Nephron progenitor cell (in vitro differentiated cells): ENCODE measurements around the gene ATP5F1C.
"Not testable (repeated sequence)": the region's sequence is repeated elsewhere in the genome, so short reads cannot be mapped to it uniquely, and the experiment has no call there.

Experiments
- DNase-seq: peaks from one replicate; pipeline ENCODE4 v3.0.0; 2021
- H3K27ac Mint-ChIP-seq: 2 replicates; pipeline ENCODE4 v1.8.0; 2021; ENCODE audit warnings: mild to moderate bottlenecking, moderate library complexity, mixed read lengths
- H3K27me3 Mint-ChIP-seq: 2 replicates; pipeline ENCODE4 v1.8.0; 2021; ENCODE audit warnings: mild to moderate bottlenecking, low read depth, mixed read lengths; ENCODE audit not compliant: poor library complexity
- H3K36me3 Mint-ChIP-seq: 2 replicates; pipeline ENCODE4 v1.8.0; 2021; ENCODE audit warnings: low read depth, mixed read lengths
- H3K4me1 Mint-ChIP-seq: 2 replicates; pipeline ENCODE4 v1.8.0; 2021; ENCODE audit warnings: mixed read lengths
- H3K4me3 Mint-ChIP-seq: 2 replicates; pipeline ENCODE4 v1.8.0; 2021; ENCODE audit warnings: mild to moderate bottlenecking, moderate library complexity, mixed read lengths
- H3K9me3 Mint-ChIP-seq: 2 replicates; pipeline ENCODE4 v1.8.0; 2021; ENCODE audit warnings: mild to moderate bottlenecking, moderate library complexity, mixed read lengths
- TF ChIP-seq, protein P1 (sequence below): fragments of 200-600 bp; sonication (generic); IDR thresholded peaks from 2 replicates; pipeline ENCODE4 v1.5.0; 2021; ENCODE audit warnings: antibody characterized with exemption

Gene ATP5F1C

DNA sequence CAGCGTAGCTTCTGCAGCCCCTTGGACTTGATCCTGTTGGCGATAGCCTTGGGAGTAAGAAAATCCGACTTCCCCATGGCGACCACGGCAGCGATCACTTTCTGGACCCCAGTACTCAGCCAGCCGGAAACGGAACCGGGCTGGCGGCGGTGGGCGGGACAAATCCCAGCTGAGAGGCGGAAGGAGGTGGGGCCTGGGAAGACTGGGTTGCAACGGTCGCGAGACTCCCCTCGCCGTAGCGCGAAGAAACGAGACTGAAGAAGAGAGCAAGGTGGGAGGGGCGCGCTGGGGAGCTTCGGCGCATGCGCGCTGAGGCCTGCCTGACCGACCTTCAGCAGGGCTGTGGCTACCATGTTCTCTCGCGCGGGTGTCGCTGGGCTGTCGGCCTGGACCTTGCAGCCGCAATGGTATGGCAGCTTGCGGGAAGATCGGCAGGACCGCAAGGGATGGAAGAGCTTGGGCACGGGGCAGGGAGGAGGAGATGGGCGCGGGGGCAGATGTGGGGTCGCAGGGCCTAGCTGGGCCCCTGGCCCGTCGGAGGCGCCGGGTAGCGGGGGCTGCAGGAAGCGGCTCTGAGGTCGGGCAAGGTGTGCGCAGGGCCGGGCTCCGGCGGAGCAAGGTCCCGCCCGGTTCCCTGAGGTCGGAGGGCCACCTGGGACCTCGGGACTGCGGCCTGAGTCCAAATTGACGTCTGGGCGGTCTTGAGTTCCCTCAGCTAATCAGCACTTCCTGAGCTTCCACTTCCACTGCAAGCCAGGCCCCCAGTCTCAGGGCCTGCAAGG is at the start of gene ATP5F1C, which contains the start of gene KIN:
ATP5F1C (plus strand) TSS at position 321 of the 782 bp plus-strand sequence; CDS start at position 352, 31 bp downstream.
KIN (minus strand) TSS at position 137 of the 782 bp plus-strand sequence; CDS start at position 77, 60 bp downstream.
- peak; percentile 97 for DNase-seq
- H3K27ac Mint-ChIP-seq: peak within 1 kb of the TSS; percentile 84
- H3K36me3 Mint-ChIP-seq: peaks cover 46% of the 10 kb centered on the region
- TF ChIP-seq, protein P1, sequence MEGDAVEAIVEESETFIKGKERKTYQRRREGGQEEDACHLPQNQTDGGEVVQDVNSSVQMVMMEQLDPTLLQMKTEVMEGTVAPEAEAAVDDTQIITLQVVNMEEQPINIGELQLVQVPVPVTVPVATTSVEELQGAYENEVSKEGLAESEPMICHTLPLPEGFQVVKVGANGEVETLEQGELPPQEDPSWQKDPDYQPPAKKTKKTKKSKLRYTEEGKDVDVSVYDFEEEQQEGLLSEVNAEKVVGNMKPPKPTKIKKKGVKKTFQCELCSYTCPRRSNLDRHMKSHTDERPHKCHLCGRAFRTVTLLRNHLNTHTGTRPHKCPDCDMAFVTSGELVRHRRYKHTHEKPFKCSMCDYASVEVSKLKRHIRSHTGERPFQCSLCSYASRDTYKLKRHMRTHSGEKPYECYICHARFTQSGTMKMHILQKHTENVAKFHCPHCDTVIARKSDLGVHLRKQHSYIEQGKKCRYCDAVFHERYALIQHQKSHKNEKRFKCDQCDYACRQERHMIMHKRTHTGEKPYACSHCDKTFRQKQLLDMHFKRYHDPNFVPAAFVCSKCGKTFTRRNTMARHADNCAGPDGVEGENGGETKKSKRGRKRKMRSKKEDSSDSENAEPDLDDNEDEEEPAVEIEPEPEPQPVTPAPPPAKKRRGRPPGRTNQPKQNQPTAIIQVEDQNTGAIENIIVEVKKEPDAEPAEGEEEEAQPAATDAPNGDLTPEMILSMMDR: no peak
- no peak within 1 kb of the TSS for H3K4me3 Mint-ChIP-seq
- H3K4me1 Mint-ChIP-seq: peaks cover 25% of the 10 kb centered on the region
- no peaks in the 10 kb centered on the region for H3K9me3 Mint-ChIP-seq
- no peaks in the 10 kb centered on the region for H3K27me3 Mint-ChIP-seq

DNA sequence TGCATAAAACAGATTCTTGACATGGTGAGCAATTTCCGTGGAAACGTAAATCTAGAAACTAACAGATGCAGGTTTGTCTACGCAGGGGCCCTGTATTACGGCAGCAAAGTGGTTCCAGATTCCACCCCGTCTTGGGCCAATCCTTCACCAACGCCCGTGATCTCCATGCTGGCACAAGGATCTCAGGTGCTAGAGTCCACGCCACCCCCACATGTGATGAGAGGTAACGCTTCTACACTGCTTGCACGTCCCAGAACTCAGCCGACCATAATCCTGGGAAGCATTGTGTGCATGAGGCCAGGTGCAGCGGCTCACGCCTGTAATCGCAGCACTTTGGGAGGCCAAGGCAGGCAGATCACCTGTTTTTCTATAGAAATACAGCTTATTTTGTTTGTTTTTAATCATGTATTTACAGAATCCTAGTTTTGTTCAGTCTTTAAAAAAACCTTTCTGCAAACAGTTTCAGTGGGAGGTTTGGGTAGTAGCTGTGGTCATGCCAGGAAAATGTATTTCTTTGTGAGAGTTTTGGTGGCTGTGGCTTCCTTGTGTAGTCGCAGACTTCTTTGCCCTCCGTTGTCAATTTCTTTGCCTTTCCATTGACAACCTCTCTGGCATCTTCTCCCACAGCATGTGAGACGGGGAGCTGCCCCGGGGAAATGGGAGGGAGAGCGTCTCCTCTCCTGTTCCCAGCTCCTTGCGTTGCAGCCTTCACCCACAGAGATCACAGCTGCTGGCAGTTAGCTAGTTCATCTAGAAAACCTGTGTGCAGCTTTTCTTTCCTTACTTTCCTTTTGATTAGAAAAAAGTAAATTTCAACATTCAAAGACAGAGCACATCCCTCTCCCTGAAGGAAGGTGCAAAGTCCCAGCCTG is 49.2 kb upstream of the ATP5F1C start:
- H3K27me3 Mint-ChIP-seq: peaks cover 18% of the 10 kb centered on the region
- H3K9me3 Mint-ChIP-seq: no peaks in the 10 kb centered on the region
- TF ChIP-seq, protein P1: no peak
- H3K27ac Mint-ChIP-seq: no peak overlapping the region
- peaks cover 28% of the 10 kb centered on the region for H3K4me1 Mint-ChIP-seq
- no peak for DNase-seq
- H3K36me3 Mint-ChIP-seq: no peaks in the 10 kb centered on the region
- H3K4me3 Mint-ChIP-seq: no peak overlapping the region

DNA sequence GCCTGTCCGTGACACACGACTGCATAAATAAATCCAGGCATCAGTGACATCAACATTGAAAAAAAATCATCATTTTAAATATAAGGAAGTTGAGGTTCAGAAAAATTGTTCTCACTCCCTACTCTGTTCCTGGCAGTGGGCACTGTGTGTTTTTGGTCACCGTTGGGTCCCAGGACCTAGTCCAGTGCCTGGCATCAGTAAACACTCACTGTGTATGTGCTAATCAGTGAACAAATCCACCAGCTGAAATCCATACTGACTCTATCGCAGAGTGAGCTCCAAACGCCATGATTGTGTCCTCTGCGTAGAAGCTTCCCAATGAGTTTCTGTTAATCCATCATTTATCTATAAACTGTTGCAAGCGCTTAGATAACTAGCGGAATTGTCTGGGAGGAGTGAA is 43.7 kb upstream of the ATP5F1C start:
- Mint-ChIP-seq H3K27me3 (peaks cover 13% of the 10 kb centered on the region), H3K36me3 (peaks cover under 1% of the 10 kb centered on the region), H3K9me3 (no peaks in the 10 kb centered on the region), H3K4me3 (no peak overlapping the region), H3K4me1 (peaks cover 13% of the 10 kb centered on the region), H3K27ac (no peak overlapping the region)
- TF ChIP-seq, protein P1: no peak
- DNase-seq: no peak

DNA sequence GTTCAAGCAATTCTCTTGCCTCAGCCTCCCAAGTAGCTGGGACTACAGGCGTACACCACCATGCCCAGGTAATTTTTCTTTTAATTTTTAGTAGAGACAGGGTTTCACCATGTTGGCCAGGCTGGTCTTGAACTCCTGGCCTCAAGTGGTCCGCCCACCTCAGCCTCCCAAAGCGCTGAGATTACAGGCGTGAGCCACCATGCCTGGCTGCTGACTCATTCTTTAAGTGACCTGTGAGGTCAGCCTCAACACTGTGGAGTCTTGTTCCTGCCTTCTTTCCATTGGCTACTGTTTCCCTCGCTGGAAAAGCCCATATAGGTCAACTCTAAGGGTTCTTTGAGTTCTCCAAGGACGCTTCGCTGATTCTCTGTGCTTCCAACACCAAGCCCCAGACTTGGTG is 39.3 kb upstream of the ATP5F1C start:
- peaks cover 29% of the 10 kb centered on the region for H3K36me3 Mint-ChIP-seq
- H3K4me3 Mint-ChIP-seq, DNase-seq: not testable (repeated sequence)

DNA sequence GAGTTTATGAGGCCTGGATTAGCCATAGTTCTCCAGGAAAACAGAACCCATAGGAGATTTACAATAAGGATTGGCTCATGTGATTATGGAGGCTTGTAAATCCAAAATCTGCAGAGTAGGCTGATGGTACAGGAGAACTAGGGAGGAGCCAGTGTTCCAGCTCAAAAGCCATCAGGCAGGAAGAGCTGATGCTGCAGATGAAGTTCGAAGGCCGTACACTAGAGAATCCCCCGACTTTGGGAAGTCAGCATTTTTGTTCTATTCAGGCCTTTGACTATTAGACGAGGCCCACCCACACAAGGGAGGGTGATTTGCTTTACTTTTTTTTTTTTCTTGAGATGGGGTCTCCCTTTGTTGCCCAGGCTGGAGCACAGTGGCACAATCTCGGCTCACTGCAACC is 37.8 kb upstream of the ATP5F1C start:
- Mint-ChIP-seq H3K27ac (no peak overlapping the region), H3K36me3 (peaks cover 45% of the 10 kb centered on the region), H3K4me1 (no peaks in the 10 kb centered on the region), H3K9me3 (peaks cover 2% of the 10 kb centered on the region), H3K4me3 (no peak overlapping the region), H3K27me3 (no peaks in the 10 kb centered on the region)
- no peak for DNase-seq
- TF ChIP-seq, protein P1: no peak

More for the DNA sequence above, 39.3 kb upstream of the ATP5F1C start:
- H3K9me3 Mint-ChIP-seq, H3K4me1 Mint-ChIP-seq, H3K27ac Mint-ChIP-seq, H3K27me3 Mint-ChIP-seq: not testable (repeated sequence)

DNA sequence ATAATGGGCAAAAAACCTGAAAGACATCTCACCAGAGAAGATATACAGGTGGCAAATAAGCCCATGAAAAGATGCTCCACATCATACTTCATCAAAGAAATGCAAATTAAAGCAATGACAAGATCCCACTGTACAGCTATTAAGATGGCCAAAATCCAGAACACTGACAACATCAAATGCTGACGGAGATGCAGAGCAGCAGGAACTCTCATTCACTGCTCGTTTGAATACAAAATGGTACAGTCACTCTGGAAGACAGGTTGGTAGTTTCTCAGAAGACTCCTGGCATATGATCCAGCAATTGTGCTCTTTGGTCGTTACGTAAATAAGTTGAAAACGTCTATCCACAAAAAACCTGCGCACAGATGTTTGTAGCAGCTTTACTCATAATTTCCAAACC is 35.7 kb upstream of the ATP5F1C start:
- H3K4me3 Mint-ChIP-seq: no peak overlapping the region
- no peaks in the 10 kb centered on the region for H3K27me3 Mint-ChIP-seq
- peaks cover 4% of the 10 kb centered on the region for H3K9me3 Mint-ChIP-seq
- peaks cover 65% of the 10 kb centered on the region for H3K36me3 Mint-ChIP-seq
- TF ChIP-seq, protein P1: no peak
- no peak for DNase-seq
- no peak overlapping the region for H3K27ac Mint-ChIP-seq
- no peaks in the 10 kb centered on the region for H3K4me1 Mint-ChIP-seq
